NCI-H446 treated with DMSO at 0.1 percent for 48 hours (cell line): ENCODE measurements around the gene STAC2.

ENCODE experiments used
- DNase-seq: peaks from one replicate; lab custom pipeline; 2025; lab: John Stamatoyannopoulos, UW

The STAC2 gene

DNA sequence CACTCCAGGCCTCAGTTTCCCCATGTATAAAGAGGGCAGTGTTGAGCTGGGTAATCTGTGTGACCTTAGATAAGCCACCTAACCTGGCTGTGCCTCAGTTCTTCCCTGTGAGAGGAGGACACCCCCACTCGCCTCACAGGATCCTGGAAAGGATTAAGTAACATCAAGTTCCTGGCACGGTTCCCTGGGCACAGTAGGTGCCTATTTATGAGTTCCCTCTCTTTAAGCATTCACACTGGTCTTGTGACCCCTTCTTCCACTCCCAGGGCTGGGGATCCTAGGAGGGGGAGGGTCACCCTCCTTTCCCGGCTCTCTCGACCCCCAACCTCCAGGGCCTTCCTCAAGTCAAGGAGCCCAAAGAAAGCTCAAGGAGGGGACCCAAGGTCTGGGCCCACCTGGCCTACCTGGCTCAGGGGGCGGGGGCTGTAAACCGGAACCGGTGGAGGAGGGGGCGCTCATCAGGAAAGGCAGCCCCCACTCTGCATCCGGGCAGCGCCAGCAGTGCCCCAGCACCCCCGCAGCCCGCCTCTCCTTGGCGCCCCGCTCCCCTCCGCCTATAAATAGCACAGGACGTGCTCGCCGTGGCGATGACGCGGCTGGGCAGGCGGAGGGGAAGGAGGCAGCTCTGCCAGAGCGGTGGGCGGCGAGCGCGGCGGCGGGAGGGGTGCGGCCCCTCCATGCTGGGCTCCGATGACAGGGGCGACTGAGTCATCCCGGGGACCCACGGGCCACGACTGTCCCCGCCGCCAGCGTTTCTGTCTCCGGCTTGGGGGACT lies 16.2 kb downstream of the STAC2 start:
- no peak for DNase-seq

GRCh38 chr17:39208893-39209292 lies 16.9 kb downstream of the STAC2 start:
- no peak for DNase-seq

DNA sequence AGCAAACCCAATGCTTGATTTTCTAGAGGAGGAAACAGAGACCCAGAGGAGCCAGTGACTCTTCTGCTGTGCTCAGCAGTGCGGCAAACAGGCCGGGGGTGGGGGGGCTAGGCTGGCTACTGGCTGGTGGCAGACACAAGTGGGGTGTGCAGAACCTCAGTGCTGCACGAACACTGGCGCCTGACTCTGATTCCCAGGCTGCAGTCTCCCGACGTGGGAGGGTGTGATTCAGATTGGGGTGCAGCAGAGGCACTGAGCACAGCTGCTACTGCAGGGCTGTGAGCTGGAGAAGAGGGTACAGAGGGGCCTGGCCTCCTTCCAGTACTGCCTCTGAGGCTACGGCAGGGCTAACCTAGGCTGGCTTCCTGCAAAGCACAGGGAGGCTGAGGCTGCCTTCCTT lies 17.6 kb downstream of the STAC2 start:
- DNase-seq: no peak

DNA sequence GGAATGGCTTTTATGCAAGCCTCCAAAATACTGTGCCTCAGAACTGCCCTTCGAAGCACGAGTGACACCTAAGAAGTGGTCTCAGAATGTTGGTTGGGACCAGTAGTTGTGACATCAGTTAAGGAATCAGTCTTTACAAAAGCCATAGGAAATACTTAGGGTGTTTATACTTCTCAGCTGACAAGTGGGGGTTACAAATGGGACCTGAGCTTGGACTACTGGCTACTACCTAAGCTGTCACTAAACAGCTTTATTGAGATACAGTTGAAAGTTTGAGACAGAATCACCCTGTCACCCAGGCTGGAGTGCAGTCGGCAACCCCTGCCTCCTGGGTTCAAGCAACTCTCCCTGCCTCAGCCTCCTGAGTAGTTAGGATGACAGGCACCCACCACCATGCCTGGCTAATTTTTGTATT lies 20.6 kb downstream of the STAC2 start:
- no peak for DNase-seq

GRCh38 chr17:39204245-39204644 lies 21.5 kb downstream of the STAC2 start:
- no peak for DNase-seq

DNA sequence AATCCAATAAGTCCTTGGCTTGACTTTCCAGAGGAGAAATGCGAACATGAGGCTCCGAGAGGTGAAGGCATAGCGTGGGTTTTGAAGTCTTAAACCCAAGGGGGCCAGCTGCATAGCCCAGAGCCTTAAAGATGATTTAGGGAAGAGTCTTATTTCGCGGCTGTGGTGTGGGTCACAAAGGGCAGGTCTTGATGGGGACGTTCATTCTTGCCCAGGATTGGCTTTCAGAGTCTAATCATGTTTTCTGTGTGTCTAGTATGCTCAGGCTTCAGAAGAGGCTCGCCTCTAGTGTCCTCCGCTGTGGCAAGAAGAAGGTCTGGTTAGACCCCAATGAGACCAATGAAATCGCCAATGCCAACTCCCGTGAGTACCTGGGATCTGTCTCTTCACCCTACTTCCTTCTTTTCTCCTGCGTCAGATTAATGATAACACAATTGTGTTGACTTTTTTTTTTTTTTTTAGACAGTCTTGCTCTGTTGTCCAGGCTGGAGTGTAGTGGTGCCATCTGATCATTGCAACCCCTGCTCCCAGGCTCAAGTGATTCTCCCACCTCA lies 24.7 kb downstream of the STAC2 start:
- no peak for DNase-seq

GRCh38 chr17:39200070-39200879 lies 25.5 kb downstream of the STAC2 start, which contains the start of gene RPL19:
TSS of gene RPL19 (plus strand) at chr17:39200283. CDS start at chr17:39200345, 62 bp downstream.
- DNase-seq: no peak

DNA sequence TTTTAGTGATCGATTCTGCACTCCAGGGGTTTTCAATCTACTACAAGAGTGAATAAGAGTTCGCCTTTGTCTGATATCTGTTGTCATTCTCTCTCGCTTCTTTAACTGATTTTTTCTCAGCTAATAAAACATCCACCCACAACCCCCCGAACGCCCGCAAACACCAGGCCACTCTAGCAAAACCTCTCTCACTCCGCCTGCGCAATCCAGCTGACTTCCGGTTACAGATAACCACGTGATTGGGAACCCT lies 26.0 kb downstream of the STAC2 start:
- DNase-seq: peak; percentile 88

DNA sequence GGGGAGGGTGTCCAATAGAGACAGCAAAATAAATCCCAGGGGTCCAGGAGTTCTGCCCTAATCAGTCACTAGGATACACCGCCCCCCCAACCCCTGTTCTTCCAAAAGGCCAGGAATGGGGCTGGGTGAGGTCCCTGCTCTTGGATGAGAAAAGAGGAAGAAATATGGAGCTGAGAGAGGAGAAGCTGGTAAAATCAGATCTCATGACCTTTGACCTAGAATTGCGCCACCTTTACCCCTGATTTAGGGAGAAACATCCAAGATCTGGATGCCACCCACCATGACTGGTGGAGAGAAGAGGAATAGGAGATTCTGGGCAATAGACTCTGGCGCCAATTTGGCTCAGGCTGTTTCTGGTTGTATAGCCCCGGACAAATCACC lies 27.6 kb downstream of the STAC2 start:
- no peak for DNase-seq

- DNase-seq: peak; percentile 22
Observed at GRCh38 chr17:39197380-39198185, 28.2 kb downstream of the STAC2 start, which contains the start of gene CACNB1. TSS of gene CACNB1 (minus strand) at chr17:39197669. CDS start at chr17:39197495, 174 bp downstream.

DNA sequence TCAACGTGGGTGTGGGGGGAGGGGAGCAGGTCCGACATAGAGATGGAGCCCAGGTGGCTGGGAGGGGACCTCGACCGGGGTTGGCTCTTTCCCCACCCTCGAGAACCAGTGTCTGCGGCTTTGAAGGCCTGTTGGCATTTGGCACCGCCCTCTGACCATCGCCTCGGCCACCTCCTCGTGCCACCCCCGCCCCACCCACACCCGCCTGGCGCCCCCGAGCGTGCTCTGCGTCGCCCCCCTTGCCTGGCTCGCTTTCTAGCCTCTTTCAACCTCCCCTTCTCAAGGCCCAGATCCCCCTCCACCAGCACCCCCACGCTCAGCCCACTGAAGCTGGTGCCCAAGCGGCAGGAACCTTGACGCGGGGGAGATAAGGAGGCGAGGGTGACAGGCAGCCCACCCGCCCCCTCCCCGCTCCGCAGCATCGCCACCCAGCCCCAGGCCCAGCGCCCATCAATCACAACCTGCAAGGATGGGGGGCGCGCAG lies 28.9 kb downstream of the STAC2 start:
- DNase-seq: no peak

DNA sequence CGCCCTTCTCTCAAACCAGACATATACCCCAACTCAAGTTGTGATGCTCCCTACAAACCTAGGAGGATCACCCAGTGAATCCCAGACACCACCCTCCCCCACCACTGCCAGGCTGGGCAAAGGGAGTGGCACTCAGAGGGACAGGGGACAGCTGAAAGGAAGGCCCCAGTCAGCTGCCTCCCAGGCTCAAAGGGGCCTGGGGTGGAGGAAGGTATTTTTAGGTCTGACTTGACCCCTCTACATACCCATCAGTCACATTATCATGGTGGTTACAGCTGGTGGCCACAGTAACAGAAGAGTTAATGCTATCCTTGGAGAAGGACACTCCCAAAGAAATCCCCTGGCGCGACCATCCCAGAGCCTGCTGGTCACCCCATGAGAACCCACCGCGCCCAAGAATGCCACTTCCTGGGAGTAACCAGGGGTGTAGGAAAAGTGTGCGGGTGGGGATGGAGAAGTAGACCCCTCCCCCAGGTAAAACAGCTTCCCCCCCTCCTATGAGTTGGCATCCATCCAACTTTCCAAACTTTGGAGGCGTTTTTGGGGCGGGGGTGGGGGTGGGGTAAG lies 29.4 kb downstream of the STAC2 start:
- DNase-seq: no peak

DNA sequence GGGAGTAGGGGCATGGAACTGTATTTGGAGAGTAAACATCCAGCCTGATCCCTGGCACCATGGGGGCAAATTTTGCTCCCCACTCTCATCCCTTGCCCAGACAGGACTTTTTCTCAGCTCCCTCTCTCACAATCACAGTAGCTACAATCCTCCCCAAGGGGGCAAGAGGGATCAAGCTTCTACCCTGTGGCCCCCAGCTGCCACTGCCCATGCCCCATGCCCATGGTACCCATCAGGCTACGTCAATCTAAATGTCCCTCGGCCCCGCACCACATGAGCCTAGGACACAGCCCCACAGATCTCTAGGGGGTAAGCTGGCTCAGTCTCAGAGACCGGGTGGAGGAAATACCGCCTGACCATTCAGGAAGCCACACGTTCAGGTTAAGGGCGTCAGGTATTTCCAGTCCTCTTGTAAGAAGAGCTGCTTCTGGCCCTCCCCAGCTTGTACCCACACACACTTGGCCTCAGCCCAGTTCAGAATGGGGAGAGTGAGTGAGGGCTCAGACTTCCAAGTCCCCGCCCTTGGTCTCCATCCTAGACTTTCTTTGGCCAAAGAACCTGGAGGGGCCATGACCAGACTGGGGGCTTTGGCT lies 30.1 kb downstream of the STAC2 start:
- no peak for DNase-seq

DNA sequence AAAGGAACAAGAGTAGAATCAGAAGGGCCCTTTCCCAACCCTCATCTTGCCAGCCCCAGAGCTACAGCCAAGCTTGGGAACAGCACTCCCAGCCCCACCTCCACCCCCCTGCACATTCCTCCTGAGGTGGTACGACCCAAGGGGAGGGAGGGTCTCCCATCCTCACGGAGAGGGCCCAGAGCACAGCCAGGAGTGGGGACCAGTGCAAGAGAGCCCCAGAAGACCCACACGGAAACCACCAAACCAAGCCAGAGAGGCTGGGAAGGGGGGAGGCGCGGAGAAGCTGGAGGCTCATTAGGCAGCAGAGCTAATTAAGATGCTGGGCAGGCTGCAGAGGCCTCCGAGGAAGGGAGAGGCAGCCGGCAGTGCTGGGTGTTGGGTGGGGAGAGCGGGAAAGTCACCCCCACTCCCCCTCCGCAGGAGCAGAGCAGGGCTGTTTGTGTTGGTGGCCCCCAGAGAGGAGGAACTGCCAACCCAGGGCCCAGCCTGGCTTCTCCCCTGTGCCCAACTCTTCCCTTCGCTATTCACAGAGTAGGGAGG lies 30.7 kb downstream of the STAC2 start:
- DNase-seq: no peak

DNA sequence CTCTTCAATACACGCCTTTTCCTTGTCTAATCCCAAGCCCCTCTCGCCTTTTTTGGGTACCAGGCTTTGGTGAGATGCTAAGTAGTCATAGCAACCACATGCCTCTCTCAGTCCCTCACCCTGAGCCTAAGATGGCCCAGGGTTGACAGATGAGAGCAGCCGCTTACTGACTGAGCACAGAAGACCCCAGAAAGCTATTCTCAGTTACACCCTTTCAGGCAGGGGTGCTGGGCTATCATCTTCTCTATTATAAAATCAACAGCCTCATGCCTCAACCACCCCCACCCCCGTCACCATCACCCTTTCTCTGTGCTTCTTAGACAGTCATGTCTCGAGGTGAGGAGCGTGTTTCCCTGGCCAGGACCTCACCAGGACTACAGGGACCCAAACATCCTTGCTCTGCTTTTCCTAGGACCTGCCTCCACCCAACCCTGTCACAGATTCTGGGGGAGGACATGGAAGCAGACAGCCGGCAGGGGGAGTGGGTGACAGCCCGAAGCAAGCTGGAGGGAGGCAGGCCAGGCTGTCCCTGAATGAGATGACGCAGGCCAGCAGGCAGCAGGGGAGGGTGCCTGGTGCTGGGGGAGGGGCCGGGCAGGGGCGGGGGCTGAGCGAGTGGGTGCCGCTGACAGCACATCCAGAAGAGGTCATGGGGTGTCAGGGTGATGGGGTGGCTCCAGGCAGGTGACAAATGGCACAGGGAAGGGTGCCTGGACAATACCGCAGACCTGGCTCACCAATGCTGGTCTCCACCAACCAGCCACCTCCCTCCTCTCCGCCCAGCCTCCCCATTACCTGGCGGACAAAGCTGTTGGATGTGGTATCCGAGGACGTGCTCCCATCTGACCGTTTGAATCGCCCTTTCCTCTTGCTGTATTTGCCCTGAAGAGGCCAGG lies 31.4 kb downstream of the STAC2 start:
- DNase-seq: no peak

DNA sequence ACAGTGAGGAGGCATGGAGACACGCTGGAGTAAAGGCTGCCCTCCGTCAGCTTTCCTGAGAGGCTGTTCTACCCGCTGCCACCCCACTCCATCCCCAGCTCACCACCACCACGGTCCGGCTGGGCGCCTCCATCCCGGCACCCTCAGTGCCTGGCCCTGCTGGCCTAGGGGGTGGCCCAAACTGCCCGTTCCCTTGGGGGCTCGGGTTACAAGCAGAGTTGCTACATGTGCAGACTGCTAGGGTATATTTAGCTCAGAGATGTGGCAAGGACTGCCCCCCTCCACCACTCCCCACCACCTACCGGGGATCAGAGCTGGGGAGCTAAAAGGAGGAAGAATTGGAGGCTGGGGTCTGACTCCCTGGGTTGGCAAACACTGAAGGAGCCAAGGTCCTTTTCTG lies 32.4 kb downstream of the STAC2 start:
- no peak for DNase-seq

GRCh38 chr17:39192901-39193300 lies 32.8 kb downstream of the STAC2 start:
- DNase-seq: no peak

GRCh38 chr17:39191750-39192510 lies 33.8 kb downstream of the STAC2 start:
- DNase-seq: no peak

DNA sequence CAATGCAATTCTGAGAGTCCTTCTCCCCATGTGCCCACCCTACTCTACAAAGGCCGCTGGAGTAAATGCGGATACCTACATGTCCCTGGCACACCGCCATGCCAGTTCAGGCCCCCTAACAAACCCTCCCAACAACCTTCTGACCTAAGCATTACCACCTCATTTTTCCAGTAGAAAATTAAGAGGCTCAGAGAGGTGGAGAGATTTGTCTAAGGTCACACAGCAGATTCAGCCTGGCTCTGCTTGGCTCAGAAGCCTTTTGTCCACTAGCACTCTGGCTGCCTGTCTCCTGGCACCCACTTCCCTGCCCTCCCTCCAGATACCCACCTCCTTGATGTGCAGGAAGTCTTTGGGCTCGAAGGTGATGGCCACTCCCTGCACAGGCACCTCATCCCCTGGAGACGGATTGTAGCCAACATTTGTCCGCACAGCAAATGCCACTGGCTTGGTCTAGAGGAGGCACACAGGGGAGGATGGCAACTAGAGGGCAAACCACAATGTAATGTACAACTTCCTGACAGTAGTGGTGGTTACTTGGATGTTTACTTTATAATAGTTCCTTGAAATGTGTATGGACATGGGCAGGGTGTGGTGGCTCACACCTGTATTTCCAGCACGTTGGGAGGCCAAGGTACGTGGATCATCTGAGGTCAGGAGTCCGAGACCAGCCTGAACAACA lies 38.5 kb downstream of the STAC2 start:
- no peak for DNase-seq
